Endothelial cell (in vitro differentiated cells): ENCODE data around the gene ZFYVE27. TPM values are rescaled to one million over a fixed set of nuclear protein-coding genes. Genes with fewer than 3 reads are reported as not detected.

Source experiments
- DNase-seq: peaks from one replicate; pipeline ENCODE4 v3.0.0; 2021; ENCODE audit warnings: low spot score
- H3K27ac Mint-ChIP-seq: one replicate; pipeline ENCODE4 v1.8.0; 2021; ENCODE audit warnings: mixed read lengths, inconsistent platforms; ENCODE audit not compliant: unreplicated experiment
- H3K27me3 Mint-ChIP-seq: one replicate; pipeline ENCODE4 v1.8.0; 2021; ENCODE audit warnings: mild to moderate bottlenecking, moderate library complexity, mixed read lengths, inconsistent platforms; ENCODE audit not compliant: unreplicated experiment
- H3K36me3 Mint-ChIP-seq: one replicate; pipeline ENCODE4 v1.8.0; 2021; ENCODE audit warnings: mild to moderate bottlenecking, low read depth, mixed read lengths, inconsistent platforms; ENCODE audit not compliant: unreplicated experiment
- H3K4me1 Mint-ChIP-seq: one replicate; pipeline ENCODE4 v1.8.0; 2021; ENCODE audit warnings: mild to moderate bottlenecking, mixed read lengths, inconsistent platforms; ENCODE audit not compliant: unreplicated experiment
- H3K4me3 Mint-ChIP-seq: one replicate; pipeline ENCODE4 v1.8.0; 2021; ENCODE audit warnings: mild to moderate bottlenecking, mixed read lengths, inconsistent platforms; ENCODE audit not compliant: unreplicated experiment
- H3K9me3 Mint-ChIP-seq: one replicate; pipeline ENCODE4 v1.8.0; 2021; ENCODE audit warnings: mixed read lengths, inconsistent platforms; ENCODE audit not compliant: unreplicated experiment
- CTCF ChIP-seq: fragments of 200-600 bp; sonication (generic); IDR thresholded peaks from one replicate; pipeline ENCODE4 v1.5.0; 2021; ENCODE audit warnings: antibody characterized with exemption; ENCODE audit not compliant: unreplicated experiment
- total RNA-seq: library from RNA; stranded (reverse); fragmentation: NEBNext Ultra II Directional; extraction: Animal tissue kit (Norgen Biotek cat#: 25700); gene quantifications from one replicate; pipeline ENCODE4 v1.2.1, GENCODE V29; 2021; ENCODE audit not compliant: unreplicated experiment

Gene ZFYVE27
- total RNA-seq, 1 donor from 2014 or later, result 19.2 TPM

GRCh38 chr10:97762056-97762455 lies 25.1 kb downstream of the ZFYVE27 start:
- DNase-seq, result no peak
- TF ChIP-seq CTCF, result no peak
- H3K9me3 Mint-ChIP-seq, result no peaks in the 10 kb centered on the region
- H3K27ac Mint-ChIP-seq, result no peak overlapping the region
- no peak overlapping the region for H3K4me3 Mint-ChIP-seq
- H3K27me3 Mint-ChIP-seq, result no peaks in the 10 kb centered on the region
- peaks cover 12% of the 10 kb centered on the region for H3K36me3 Mint-ChIP-seq
- H3K4me1 Mint-ChIP-seq, result no peaks in the 10 kb centered on the region

GRCh38 chr10:97762816-97763215 lies 25.9 kb downstream of the ZFYVE27 start:
- Mint-ChIP-seq H3K36me3 (peaks cover 9% of the 10 kb centered on the region), H3K27ac (no peak overlapping the region), H3K4me1 (no peaks in the 10 kb centered on the region), H3K9me3 (no peaks in the 10 kb centered on the region), H3K27me3 (peaks cover 5% of the 10 kb centered on the region), H3K4me3 (no peak overlapping the region)
- DNase-seq, result no peak
- TF ChIP-seq CTCF, result no peak

GRCh38 chr10:97763411-97763810 lies 26.5 kb downstream of the ZFYVE27 start:
- no peak overlapping the region for H3K27ac Mint-ChIP-seq

GRCh38 chr10:97763947-97764346 lies 27.0 kb downstream of the ZFYVE27 start:
- Mint-ChIP-seq H3K9me3 (no peaks in the 10 kb centered on the region), H3K4me3 (no peak overlapping the region), H3K4me1 (no peaks in the 10 kb centered on the region), H3K27ac (peak overlapping the region; percentile 32), H3K27me3 (peaks cover 9% of the 10 kb centered on the region), H3K36me3 (peaks cover 9% of the 10 kb centered on the region)
- TF ChIP-seq CTCF, result no peak
- no peak for DNase-seq

More at GRCh38 chr10:97763411-97763810, 26.5 kb downstream of the ZFYVE27 start:
- Mint-ChIP-seq H3K36me3 (peaks cover 9% of the 10 kb centered on the region), H3K4me3 (no peak overlapping the region), H3K4me1 (no peaks in the 10 kb centered on the region), H3K27me3 (peaks cover 9% of the 10 kb centered on the region), H3K9me3 (no peaks in the 10 kb centered on the region)
- no peak for DNase-seq
- no peak for TF ChIP-seq CTCF

- DNase-seq, result no peak
- Mint-ChIP-seq H3K27ac (peak overlapping the region; percentile 32), H3K4me3 (peak overlapping the region; percentile 26), H3K36me3 (peaks cover 9% of the 10 kb centered on the region), H3K27me3 (peaks cover 9% of the 10 kb centered on the region), H3K4me1 (no peaks in the 10 kb centered on the region), H3K9me3 (no peaks in the 10 kb centered on the region)
- no peak for TF ChIP-seq CTCF
These were observed 27.6 kb downstream of the ZFYVE27 start for GRCh38 chr10:97764519-97764931.
